ENCODE measurements around the gene GABBR2.

Gene GABBR2

GRCh38 chr9:98254228-98255060, 454.3 kb downstream of the GABBR2 start:
- H3K27ac ChIP-seq (ENCODE audit: low read length), result no peak overlapping the region
- H4K20me1 ChIP-seq (ENCODE audit: insufficient read depth, low read length), result no peaks in the 10 kb centered on the region
- H3K36me3 ChIP-seq (replicated peaks; ENCODE audit: low read depth, low read length), result no peaks in the 10 kb centered on the region
- H3K9ac ChIP-seq (ENCODE audit: low read length), result no peak overlapping the region
- 0 out of 2 replicates have a peak overlapping the region, but pooled peaks have one; percentile 97 for H2AFZ ChIP-seq (ENCODE audit: low read depth, low read length)
- H3K9me3 ChIP-seq (ENCODE audit: insufficient read depth, low read length), result no peaks in the 10 kb centered on the region
- TF ChIP-seq CTCF (IDR thresholded peaks at IDR 0.05; ENCODE audit: low read depth, low read length), result no peak
- TF ChIP-seq EZH2phosphoT487 (IDR thresholded peaks at IDR 0.05; ENCODE audit: low read depth), result no peak
- H3K4me2 ChIP-seq (ENCODE audit: low read length), result peak overlapping the region; percentile 86
- H3K4me1 ChIP-seq (ENCODE audit: low read length), result peaks cover 4% of the 10 kb centered on the region
- no peaks in the 10 kb centered on the region for H3K79me2 ChIP-seq (ENCODE audit: low read length)
- peak overlapping the region; percentile 89 for H3K4me3 ChIP-seq (ENCODE audit: low read length)
- H3K27me3 ChIP-seq (ENCODE audit: low read depth, low read length), result peaks cover 8% of the 10 kb centered on the region; the same call in 1 of the 2 replicates

GRCh38 chr9:98253565-98253964, 455.2 kb downstream of the GABBR2 start:
- no peak overlapping the region for H3K4me2 ChIP-seq (ENCODE audit: low read length)
- H3K4me1 ChIP-seq (ENCODE audit: low read length), result peaks cover 4% of the 10 kb centered on the region
- no peaks in the 10 kb centered on the region for H3K9me3 ChIP-seq (ENCODE audit: insufficient read depth, low read length)
- H4K20me1 ChIP-seq (ENCODE audit: insufficient read depth, low read length), result no peaks in the 10 kb centered on the region
- no peak overlapping the region for H3K4me3 ChIP-seq (ENCODE audit: low read length)
- H2AFZ ChIP-seq (ENCODE audit: low read depth, low read length), result no peak overlapping the region
- no peak for TF ChIP-seq CTCF (IDR thresholded peaks at IDR 0.05; ENCODE audit: low read depth, low read length)
- TF ChIP-seq EZH2phosphoT487 (IDR thresholded peaks at IDR 0.05; ENCODE audit: low read depth), result no peak
- no peak overlapping the region for H3K27ac ChIP-seq (ENCODE audit: low read length)
- no peaks in the 10 kb centered on the region for H3K36me3 ChIP-seq (replicated peaks; ENCODE audit: low read depth, low read length)
- peaks cover 8% of the 10 kb centered on the region; the same call in 1 of the 2 replicates for H3K27me3 ChIP-seq (ENCODE audit: low read depth, low read length)
- no peak overlapping the region for H3K9ac ChIP-seq (ENCODE audit: low read length)
- H3K79me2 ChIP-seq (ENCODE audit: low read length), result no peaks in the 10 kb centered on the region

GRCh38 chr9:98251551-98251950, 457.2 kb downstream of the GABBR2 start:
- TF ChIP-seq EZH2phosphoT487 (IDR thresholded peaks at IDR 0.05; ENCODE audit: low read depth), result no peak
- TF ChIP-seq CTCF (IDR thresholded peaks at IDR 0.05; ENCODE audit: low read depth, low read length), result no peak
- no peak overlapping the region for H2AFZ ChIP-seq (ENCODE audit: low read depth, low read length)
- H3K27ac ChIP-seq (ENCODE audit: low read length), result no peak overlapping the region
- no peak overlapping the region for H3K4me2 ChIP-seq (ENCODE audit: low read length)
- H3K4me3 ChIP-seq (ENCODE audit: low read length), result no peak overlapping the region
- no peaks in the 10 kb centered on the region for H3K9me3 ChIP-seq (ENCODE audit: insufficient read depth, low read length)
- H4K20me1 ChIP-seq (ENCODE audit: insufficient read depth, low read length), result no peaks in the 10 kb centered on the region
- peaks cover 8% of the 10 kb centered on the region; the same call in 1 of the 2 replicates for H3K27me3 ChIP-seq (ENCODE audit: low read depth, low read length)
- H3K4me1 ChIP-seq (ENCODE audit: low read length), result peaks cover 4% of the 10 kb centered on the region
- H3K79me2 ChIP-seq (ENCODE audit: low read length), result no peaks in the 10 kb centered on the region
- H3K36me3 ChIP-seq (replicated peaks; ENCODE audit: low read depth, low read length), result no peaks in the 10 kb centered on the region
- H3K9ac ChIP-seq (ENCODE audit: low read length), result no peak overlapping the region

DNA sequence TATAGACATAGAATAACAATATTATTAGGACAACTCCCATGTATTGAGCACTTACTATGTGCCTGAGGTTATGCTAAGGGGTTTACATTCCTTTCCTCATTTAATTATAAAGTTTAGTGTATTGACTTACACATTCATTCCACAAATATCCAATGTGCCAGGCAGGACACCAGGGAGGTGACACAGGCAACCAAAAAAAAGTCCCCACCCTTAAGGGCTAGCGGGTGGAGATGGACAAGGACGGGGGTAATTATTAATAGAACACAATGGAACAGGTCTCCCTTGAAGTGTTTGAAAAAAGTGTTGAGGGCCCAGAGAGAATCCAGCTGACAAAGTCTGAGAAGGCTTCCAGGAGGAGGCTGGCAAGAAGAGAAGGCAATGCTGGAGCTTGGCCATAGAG, 459.0 kb downstream of the GABBR2 start:
- Histone ChIP-seq H3K4me3 (ENCODE audit: low read length) (no peak overlapping the region), H3K79me2 (ENCODE audit: low read length) (no peaks in the 10 kb centered on the region), H3K27me3 (ENCODE audit: low read depth, low read length) (peaks cover 6% of the 10 kb centered on the region; the same call in 1 of the 2 replicates), H3K4me1 (ENCODE audit: low read length) (peaks cover under 1% of the 10 kb centered on the region), H3K4me2 (ENCODE audit: low read length) (no peak overlapping the region), H3K9me3 (ENCODE audit: insufficient read depth, low read length) (no peaks in the 10 kb centered on the region), H3K9ac (ENCODE audit: low read length) (no peak overlapping the region), H3K36me3 (replicated peaks; ENCODE audit: low read depth, low read length) (no peaks in the 10 kb centered on the region), H3K27ac (ENCODE audit: low read length) (no peak overlapping the region), H2AFZ (ENCODE audit: low read depth, low read length) (no peak overlapping the region), H4K20me1 (ENCODE audit: insufficient read depth, low read length) (no peaks in the 10 kb centered on the region)
- TF ChIP-seq CTCF (IDR thresholded peaks at IDR 0.05; ENCODE audit: low read depth, low read length) (no peak), EZH2phosphoT487 (IDR thresholded peaks at IDR 0.05; ENCODE audit: low read depth) (no peak)

Measured in OCI-LY3 (cell line).